ENCODE data around the gene ATP11A.

DNA sequence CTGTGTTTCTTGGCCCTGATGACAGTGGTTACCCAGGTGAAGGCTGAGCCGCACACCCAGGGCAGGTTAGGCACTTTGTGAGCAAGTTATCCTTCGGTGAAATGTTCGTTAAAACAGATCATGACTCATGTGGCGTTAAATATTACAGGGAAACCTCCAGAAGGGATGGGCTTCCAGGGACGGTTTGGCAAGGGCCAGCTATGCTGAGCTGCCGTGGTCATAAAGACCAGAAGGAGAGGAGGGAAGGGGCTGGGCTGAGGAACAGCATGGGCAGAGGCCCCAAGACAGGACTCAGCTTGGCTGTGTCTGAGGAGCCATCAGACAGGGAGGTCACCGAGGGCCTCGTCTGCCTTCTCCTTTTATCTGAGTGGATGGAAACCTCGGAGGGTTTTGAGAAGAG is 47.5 kb downstream of the ATP11A start:
- TF ChIP-seq POLR2A (IDR thresholded peaks at IDR 0.05; ENCODE audit: low read length), result no peak
- TF ChIP-seq GATA1 (IDR thresholded peaks at IDR 0.05; ENCODE audit: low read depth, low read length), result no peak

Measured in erythroblast (primary cell).